ENCODE results near the gene SPRTN.

- TF ChIP-seq CTCF (IDR thresholded peaks at IDR 0.05) (no peak), POLR2A (IDR thresholded peaks at IDR 0.05) (no peak)
These were observed 38.0 kb downstream of the SPRTN start for GRCh38 chr1:231376101-231376500.
